T follicular helper cell (primary cell): ENCODE measurements around the gene NCAPD2.

Experiments used
- DNase-seq: peaks from one replicate; pipeline ENCODE4 v3.0.0-alpha.2; 2020; ENCODE audit warnings: low read depth

Gene NCAPD2

GRCh38 chr12:6533653-6533922, 39.7 kb downstream of the NCAPD2 start:
- no peak for DNase-seq

- DNase-seq = peak; percentile 77
Measured at GRCh38 chr12:6533923-6534694, 40.2 kb downstream of the NCAPD2 start, which contains the start of gene GAPDH. GAPDH (plus strand) TSS chr12:6534517; CDS start chr12:6534833, 316 bp downstream.

- no peak for DNase-seq
Measured at GRCh38 chr12:6534695-6534944, 40.7 kb downstream of the NCAPD2 start.

- peak; percentile 63 for DNase-seq
Measured at GRCh38 chr12:6534945-6535696, 41.2 kb downstream of the NCAPD2 start.

- DNase-seq = no peak
Measured at GRCh38 chr12:6535697-6535946, 41.7 kb downstream of the NCAPD2 start.

- DNase-seq = no peak
Measured at GRCh38 chr12:6535960-6536847, 42.3 kb downstream of the NCAPD2 start.

GRCh38 chr12:6536894-6537579, 43.1 kb downstream of the NCAPD2 start:
- DNase-seq = no peak

GRCh38 chr12:6537580-6538419, 43.9 kb downstream of the NCAPD2 start:
- peak; percentile 76 for DNase-seq

- DNase-seq = no peak
Measured at GRCh38 chr12:6538420-6539313, 44.8 kb downstream of the NCAPD2 start.

GRCh38 chr12:6539314-6539682, 45.4 kb downstream of the NCAPD2 start:
- DNase-seq = no peak

GRCh38 chr12:6539707-6540134, 45.8 kb downstream of the NCAPD2 start:
- DNase-seq = no peak

GRCh38 chr12:6540181-6540877, 46.4 kb downstream of the NCAPD2 start:
- no peak for DNase-seq

GRCh38 chr12:6541371-6542165, 47.7 kb downstream of the NCAPD2 start:
- DNase-seq = no peak

- DNase-seq = no peak
Measured at GRCh38 chr12:6542209-6543009, 48.5 kb downstream of the NCAPD2 start.

GRCh38 chr12:6546016-6546415, 52.1 kb downstream of the NCAPD2 start:
- no peak for DNase-seq

- no peak for DNase-seq
Measured at GRCh38 chr12:6547566-6547965, 53.7 kb downstream of the NCAPD2 start.

- DNase-seq = no peak
Measured at GRCh38 chr12:6547987-6548386, 54.1 kb downstream of the NCAPD2 start.

GRCh38 chr12:6548556-6548955, 54.7 kb downstream of the NCAPD2 start:
- DNase-seq = no peak
